Keratinocyte (primary cell): Measurements from ENCODE around the gene SEMA3C. TPM values are rescaled to one million over a fixed set of nuclear protein-coding genes. Genes with fewer than 3 reads are reported as not detected.
A peak's percentile ranks its signal among the peaks of the same experiment; 100 is the strongest.

Source experiments
- DNase-seq: peaks from one replicate; pipeline ENCODE4 v3.0.0-alpha.2; 2011; ENCODE audit warnings: low read depth, missing footprints, low spot score
- FAIRE-seq: peaks from 2 replicates; lab custom pipeline; 2011; peaks lifted over from hg19 to GRCh38; lab: Jason Lieb, UNC
- H2AFZ ChIP-seq: 2 replicates; pipeline ENCODE4 v1.6.0; 2012; ENCODE audit warnings: low read length, control low read depth, inconsistent platforms; ENCODE audit not compliant: control insufficient read depth
- H3K27ac ChIP-seq: 2 replicates; pipeline ENCODE4 v1.5.1; 2011; ENCODE audit warnings: low read length; ENCODE audit not compliant: control insufficient read depth, insufficient read depth
- H3K27me3 ChIP-seq: 3 replicates; pipeline ENCODE4 v1.6.0; 2011; ENCODE audit warnings: low read length; ENCODE audit not compliant: control insufficient read depth, insufficient read depth; ENCODE audit errors: extremely low read depth
- H3K36me3 ChIP-seq, 2 experiments: 2 replicates in 1 of 2; 3 replicates in 1 of 2; pipeline ENCODE4 v1.5.1; 2011; ENCODE audit warnings: low read length in 2 of 2, mild to moderate bottlenecking in 1 of 2; ENCODE audit not compliant: control insufficient read depth in 2 of 2, insufficient read depth in 2 of 2; ENCODE audit errors: extremely low read depth in 1 of 2
- H3K4me1 ChIP-seq: 3 replicates; pipeline ENCODE4 v1.5.1; 2011; ENCODE audit warnings: low read length; ENCODE audit not compliant: control insufficient read depth, insufficient read depth; ENCODE audit errors: extremely low read depth
- H3K4me2 ChIP-seq: 3 replicates; pipeline ENCODE4 v1.6.0; 2011; ENCODE audit warnings: low read depth, low read length; ENCODE audit not compliant: control insufficient read depth, insufficient read depth; ENCODE audit errors: extremely low read depth
- H3K4me3 ChIP-seq, 3 experiments: fragments of 200-600 bp in 1 of 3; sonication (generic) in 1 of 3; 2 replicates in 2 of 3; 3 replicates in 1 of 3; pipeline ENCODE4 v1.5.1; 2011 to 2016; ENCODE audit warnings: low read length in 3 of 3, mild to moderate bottlenecking in 3 of 3, control low read depth in 2 of 3, inconsistent platforms in 1 of 3, low read depth in 1 of 3, mixed read lengths in 1 of 3, mixed run types in 1 of 3, moderate library complexity in 1 of 3; ENCODE audit not compliant: control insufficient read depth in 2 of 3, insufficient read depth in 2 of 3; ENCODE audit errors: extremely low read depth in 1 of 3
- H3K79me2 ChIP-seq: 2 replicates; pipeline ENCODE4 v1.6.0; 2012; ENCODE audit warnings: low read length; ENCODE audit not compliant: control insufficient read depth, insufficient read depth
- H3K9ac ChIP-seq: 3 replicates; pipeline ENCODE4 v1.6.0; 2011; ENCODE audit warnings: low read length; ENCODE audit not compliant: control insufficient read depth, insufficient read depth; ENCODE audit errors: extremely low read depth
- H3K9me1 ChIP-seq: 3 replicates; pipeline ENCODE4 v1.6.0; 2011; ENCODE audit warnings: low read length; ENCODE audit not compliant: control insufficient read depth, insufficient read depth; ENCODE audit errors: extremely low read depth
- H3K9me3 ChIP-seq: 2 replicates; pipeline ENCODE4 v1.5.1; 2012; ENCODE audit warnings: low read depth, low read length; ENCODE audit not compliant: control insufficient read depth
- H4K20me1 ChIP-seq: 3 replicates; pipeline ENCODE4 v1.6.0; 2011; ENCODE audit warnings: low read length; ENCODE audit not compliant: control insufficient read depth, insufficient read depth; ENCODE audit errors: extremely low read depth
- EZH2 ChIP-seq: IDR thresholded peaks from one replicate; pipeline ENCODE4 v1.6.1; 2012; ENCODE audit warnings: inconsistent platforms, mild to moderate bottlenecking, low read length, moderate library complexity
- dilution Hi-C: fragments of 300-500 bp; cut with MboI; formaldehyde crosslinking; loops from one replicate; pipeline ENCODE4 v1.7.0; 2020; ENCODE audit warnings: low sequenced_read_pairs; ENCODE audit not compliant: extremely low pct_ligation_motif_present
- polyA plus RNA-seq, 5 experiments: library from polyadenylated mRNA; depleted of rRNA in 3 of 5; stranded (reverse) in 3 of 5; stranded (forward) in 1 of 5; unstranded in 1 of 5; fragments of >200 nt; gene quantifications; 1 replicate in 1 of 5; 2 replicates in 3 of 5; 3 replicates in 1 of 5; pipeline versions ENCODE4 v1.2.1 to v1.2.3, GENCODE V29; 2011 to 2012; ENCODE audit warnings: missing spikeins in 2 of 5, low read depth in 1 of 5, low replicate concordance in 1 of 5
- TF ChIP-seq, protein P1 (sequence below), 3 experiments: IDR thresholded peaks in 1 of 3; conservative IDR thresholded peaks in 1 of 3; optimal IDR thresholded peaks in 1 of 3; 2 replicates in 2 of 3; 3 replicates in 1 of 3; pipeline versions ENCODE3 to v1.5.1; 2011; ENCODE audit warnings: low read length in 3 of 3, mild to moderate bottlenecking in 3 of 3, moderate library complexity in 2 of 3, control low read depth in 1 of 3, inconsistent platforms in 1 of 3; ENCODE audit not compliant: insufficient read depth in 2 of 3; ENCODE audit errors: extremely low read depth in 1 of 3

Gene SEMA3C
- polyA plus RNA-seq, 1 donor (not counting 4 experiments of a cell fraction or from before 2014, with no cell fraction given) = 142 TPM

- dilution Hi-C loops = no loop called here
Measured at GRCh38 chr7:80729591-80730320, 189.1 kb downstream of the SEMA3C start.

GRCh38 chr7:80726666-80727065, 192.2 kb downstream of the SEMA3C start:
- TF ChIP-seq EZH2 = no peak
- TF ChIP-seq, protein P1, sequence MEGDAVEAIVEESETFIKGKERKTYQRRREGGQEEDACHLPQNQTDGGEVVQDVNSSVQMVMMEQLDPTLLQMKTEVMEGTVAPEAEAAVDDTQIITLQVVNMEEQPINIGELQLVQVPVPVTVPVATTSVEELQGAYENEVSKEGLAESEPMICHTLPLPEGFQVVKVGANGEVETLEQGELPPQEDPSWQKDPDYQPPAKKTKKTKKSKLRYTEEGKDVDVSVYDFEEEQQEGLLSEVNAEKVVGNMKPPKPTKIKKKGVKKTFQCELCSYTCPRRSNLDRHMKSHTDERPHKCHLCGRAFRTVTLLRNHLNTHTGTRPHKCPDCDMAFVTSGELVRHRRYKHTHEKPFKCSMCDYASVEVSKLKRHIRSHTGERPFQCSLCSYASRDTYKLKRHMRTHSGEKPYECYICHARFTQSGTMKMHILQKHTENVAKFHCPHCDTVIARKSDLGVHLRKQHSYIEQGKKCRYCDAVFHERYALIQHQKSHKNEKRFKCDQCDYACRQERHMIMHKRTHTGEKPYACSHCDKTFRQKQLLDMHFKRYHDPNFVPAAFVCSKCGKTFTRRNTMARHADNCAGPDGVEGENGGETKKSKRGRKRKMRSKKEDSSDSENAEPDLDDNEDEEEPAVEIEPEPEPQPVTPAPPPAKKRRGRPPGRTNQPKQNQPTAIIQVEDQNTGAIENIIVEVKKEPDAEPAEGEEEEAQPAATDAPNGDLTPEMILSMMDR (optimal IDR thresholded peaks at IDR 0.05 in 1 of 3, IDR thresholded peaks at IDR 0.05 in 1 of 3, conservative IDR thresholded peaks at IDR 0.05 in 1 of 3; ENCODE audit: extremely low read depth in 1 of 3, insufficient read depth in 2 of 3, low read length in 3 of 3) = no peak
- Histone ChIP-seq H3K9ac (no peak overlapping the region), H3K4me1 (peaks cover 23% of the 10 kb centered on the region), H3K4me3 (no peak overlapping the region), H3K27ac (no peak overlapping the region), H3K27me3 (no peaks in the 10 kb centered on the region), H3K36me3 (no peaks in the 10 kb centered on the region), H3K9me1 (no peaks in the 10 kb centered on the region), H4K20me1 (no peaks in the 10 kb centered on the region), H2AFZ (no peak overlapping the region), H3K79me2 (no peaks in the 10 kb centered on the region), H3K9me3 (no peaks in the 10 kb centered on the region), H3K4me2 (no peak overlapping the region)
- dilution Hi-C loops = no loop called here
- FAIRE-seq (peak; percentile 55), DNase-seq (no peak)

More at GRCh38 chr7:80729591-80730320, 189.1 kb downstream of the SEMA3C start:
- no peak overlapping the region for H3K9ac ChIP-seq
- no peaks in the 10 kb centered on the region for H4K20me1 ChIP-seq
- no peaks in the 10 kb centered on the region for H3K79me2 ChIP-seq
- no peaks in the 10 kb centered on the region for H3K9me1 ChIP-seq
- no peaks in the 10 kb centered on the region for H3K27me3 ChIP-seq
- no peaks in the 10 kb centered on the region for H3K9me3 ChIP-seq
- no peak overlapping the region for H3K4me3 ChIP-seq
- FAIRE-seq (no peak), DNase-seq (no peak)
- TF ChIP-seq EZH2 = no peak
- H3K27ac ChIP-seq = no peak overlapping the region
- no peak overlapping the region for H3K4me2 ChIP-seq
- H3K36me3 ChIP-seq = no peaks in the 10 kb centered on the region
- H3K4me1 ChIP-seq = no peaks in the 10 kb centered on the region
- no peak overlapping the region for H2AFZ ChIP-seq
